ENCODE measurements around the gene ATXN1.

DNA sequence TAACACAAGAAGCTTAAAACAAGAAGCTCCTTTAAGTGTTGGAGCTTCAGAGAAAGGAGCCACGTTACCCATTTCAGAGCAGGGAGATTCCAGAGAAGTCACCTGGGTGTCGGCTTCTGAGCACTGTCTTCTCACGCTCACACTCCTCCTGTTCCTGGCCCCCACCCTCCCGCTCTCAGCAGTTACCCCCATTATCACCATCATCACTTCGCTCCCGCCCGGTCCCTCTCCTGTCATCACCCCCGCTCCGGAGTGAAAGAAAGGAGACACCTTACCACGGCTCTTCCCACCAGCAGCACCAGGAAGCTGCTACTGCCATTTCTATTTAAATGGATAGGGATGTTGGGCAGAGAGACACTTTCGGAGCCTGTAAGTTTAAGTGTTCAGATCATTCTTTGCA lies 399.0 kb downstream of the ATXN1 start:
- TF ChIP-seq, protein P1, sequence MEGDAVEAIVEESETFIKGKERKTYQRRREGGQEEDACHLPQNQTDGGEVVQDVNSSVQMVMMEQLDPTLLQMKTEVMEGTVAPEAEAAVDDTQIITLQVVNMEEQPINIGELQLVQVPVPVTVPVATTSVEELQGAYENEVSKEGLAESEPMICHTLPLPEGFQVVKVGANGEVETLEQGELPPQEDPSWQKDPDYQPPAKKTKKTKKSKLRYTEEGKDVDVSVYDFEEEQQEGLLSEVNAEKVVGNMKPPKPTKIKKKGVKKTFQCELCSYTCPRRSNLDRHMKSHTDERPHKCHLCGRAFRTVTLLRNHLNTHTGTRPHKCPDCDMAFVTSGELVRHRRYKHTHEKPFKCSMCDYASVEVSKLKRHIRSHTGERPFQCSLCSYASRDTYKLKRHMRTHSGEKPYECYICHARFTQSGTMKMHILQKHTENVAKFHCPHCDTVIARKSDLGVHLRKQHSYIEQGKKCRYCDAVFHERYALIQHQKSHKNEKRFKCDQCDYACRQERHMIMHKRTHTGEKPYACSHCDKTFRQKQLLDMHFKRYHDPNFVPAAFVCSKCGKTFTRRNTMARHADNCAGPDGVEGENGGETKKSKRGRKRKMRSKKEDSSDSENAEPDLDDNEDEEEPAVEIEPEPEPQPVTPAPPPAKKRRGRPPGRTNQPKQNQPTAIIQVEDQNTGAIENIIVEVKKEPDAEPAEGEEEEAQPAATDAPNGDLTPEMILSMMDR (conservative IDR thresholded peaks at IDR 0.05; ENCODE audit: low read depth in 2 of 2): no peak
- TF ChIP-seq EZH2phosphoT487 (IDR thresholded peaks at IDR 0.05; ENCODE audit: unreplicated experiment) (no peak), STAT1 (IDR thresholded peaks at IDR 0.05; ENCODE audit: unreplicated experiment) (no peak), POLR2AphosphoS5 (IDR thresholded peaks at IDR 0.05; ENCODE audit: low read depth) (no peak), EZH2 (IDR thresholded peaks at IDR 0.05; ENCODE audit: low read depth, unreplicated experiment) (no peak), JUNB (IDR thresholded peaks at IDR 0.05; ENCODE audit: unreplicated experiment) (no peak), ZNF331 (CRISPR knock-in tag; IDR thresholded peaks at IDR 0.05; ENCODE audit: low read depth) (no peak), CREB1 (CRISPR knock-in tag; IDR thresholded peaks at IDR 0.05; ENCODE audit: low read depth) (no peak), ZNF114 (CRISPR knock-in tag; IDR thresholded peaks at IDR 0.05) (no peak)
- TF ChIP-seq, protein P2, sequence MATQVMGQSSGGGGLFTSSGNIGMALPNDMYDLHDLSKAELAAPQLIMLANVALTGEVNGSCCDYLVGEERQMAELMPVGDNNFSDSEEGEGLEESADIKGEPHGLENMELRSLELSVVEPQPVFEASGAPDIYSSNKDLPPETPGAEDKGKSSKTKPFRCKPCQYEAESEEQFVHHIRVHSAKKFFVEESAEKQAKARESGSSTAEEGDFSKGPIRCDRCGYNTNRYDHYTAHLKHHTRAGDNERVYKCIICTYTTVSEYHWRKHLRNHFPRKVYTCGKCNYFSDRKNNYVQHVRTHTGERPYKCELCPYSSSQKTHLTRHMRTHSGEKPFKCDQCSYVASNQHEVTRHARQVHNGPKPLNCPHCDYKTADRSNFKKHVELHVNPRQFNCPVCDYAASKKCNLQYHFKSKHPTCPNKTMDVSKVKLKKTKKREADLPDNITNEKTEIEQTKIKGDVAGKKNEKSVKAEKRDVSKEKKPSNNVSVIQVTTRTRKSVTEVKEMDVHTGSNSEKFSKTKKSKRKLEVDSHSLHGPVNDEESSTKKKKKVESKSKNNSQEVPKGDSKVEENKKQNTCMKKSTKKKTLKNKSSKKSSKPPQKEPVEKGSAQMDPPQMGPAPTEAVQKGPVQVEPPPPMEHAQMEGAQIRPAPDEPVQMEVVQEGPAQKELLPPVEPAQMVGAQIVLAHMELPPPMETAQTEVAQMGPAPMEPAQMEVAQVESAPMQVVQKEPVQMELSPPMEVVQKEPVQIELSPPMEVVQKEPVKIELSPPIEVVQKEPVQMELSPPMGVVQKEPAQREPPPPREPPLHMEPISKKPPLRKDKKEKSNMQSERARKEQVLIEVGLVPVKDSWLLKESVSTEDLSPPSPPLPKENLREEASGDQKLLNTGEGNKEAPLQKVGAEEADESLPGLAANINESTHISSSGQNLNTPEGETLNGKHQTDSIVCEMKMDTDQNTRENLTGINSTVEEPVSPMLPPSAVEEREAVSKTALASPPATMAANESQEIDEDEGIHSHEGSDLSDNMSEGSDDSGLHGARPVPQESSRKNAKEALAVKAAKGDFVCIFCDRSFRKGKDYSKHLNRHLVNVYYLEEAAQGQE (IDR thresholded peaks at IDR 0.05; ENCODE audit: unreplicated experiment): no peak
- TF ChIP-seq, protein P3, sequence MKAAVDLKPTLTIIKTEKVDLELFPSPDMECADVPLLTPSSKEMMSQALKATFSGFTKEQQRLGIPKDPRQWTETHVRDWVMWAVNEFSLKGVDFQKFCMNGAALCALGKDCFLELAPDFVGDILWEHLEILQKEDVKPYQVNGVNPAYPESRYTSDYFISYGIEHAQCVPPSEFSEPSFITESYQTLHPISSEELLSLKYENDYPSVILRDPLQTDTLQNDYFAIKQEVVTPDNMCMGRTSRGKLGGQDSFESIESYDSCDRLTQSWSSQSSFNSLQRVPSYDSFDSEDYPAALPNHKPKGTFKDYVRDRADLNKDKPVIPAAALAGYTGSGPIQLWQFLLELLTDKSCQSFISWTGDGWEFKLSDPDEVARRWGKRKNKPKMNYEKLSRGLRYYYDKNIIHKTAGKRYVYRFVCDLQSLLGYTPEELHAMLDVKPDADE (IDR thresholded peaks at IDR 0.05): no peak

All from GM23338 (cell line).